Activated gamma-delta T cell treated with Interleukin-2 at 50 U/mL for 16 hours (primary cell): ENCODE measurements around the gene MRS2.
"Not testable (repeated sequence)": the region's sequence is repeated elsewhere in the genome, so short reads cannot be mapped to it uniquely, and the experiment has no call there.

Experiments used
- DNase-seq: peaks from one replicate; pipeline ENCODE4 v3.0.0-alpha.2; 2020

MRS2 gene, protein sequence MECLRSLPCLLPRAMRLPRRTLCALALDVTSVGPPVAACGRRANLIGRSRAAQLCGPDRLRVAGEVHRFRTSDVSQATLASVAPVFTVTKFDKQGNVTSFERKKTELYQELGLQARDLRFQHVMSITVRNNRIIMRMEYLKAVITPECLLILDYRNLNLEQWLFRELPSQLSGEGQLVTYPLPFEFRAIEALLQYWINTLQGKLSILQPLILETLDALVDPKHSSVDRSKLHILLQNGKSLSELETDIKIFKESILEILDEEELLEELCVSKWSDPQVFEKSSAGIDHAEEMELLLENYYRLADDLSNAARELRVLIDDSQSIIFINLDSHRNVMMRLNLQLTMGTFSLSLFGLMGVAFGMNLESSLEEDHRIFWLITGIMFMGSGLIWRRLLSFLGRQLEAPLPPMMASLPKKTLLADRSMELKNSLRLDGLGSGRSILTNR

GRCh38 chr6:24402697-24403500 lies at the start of gene MRS2:
Gene MRS2, plus strand, starts transcription at chr6:24402936. Its CDS starts 111 bp downstream, at chr6:24403047.
- peak; percentile 71 for DNase-seq

- no peak for DNase-seq
These were observed 48.9 kb upstream of the MRS2 start for GRCh38 chr6:24353861-24354260.

- no peak for DNase-seq
These were observed 47.3 kb upstream of the MRS2 start for GRCh38 chr6:24355393-24355792.

- DNase-seq, result no peak
These were observed 46.3 kb upstream of the MRS2 start for GRCh38 chr6:24356310-24356973.

GRCh38 chr6:24357336-24358218 lies 45.2 kb upstream of the MRS2 start, which contains the start of gene DCDC2:
Gene DCDC2, minus strand, starts transcription at chr6:24358059. Its CDS starts 309 bp downstream, at chr6:24357750.
- peak; percentile 27 for DNase-seq

GRCh38 chr6:24358219-24358821 lies 44.4 kb upstream of the MRS2 start:
- DNase-seq, result no peak

- DNase-seq, result peak; percentile 68
These were observed 42.9 kb upstream of the MRS2 start for GRCh38 chr6:24359640-24360454.

DNA sequence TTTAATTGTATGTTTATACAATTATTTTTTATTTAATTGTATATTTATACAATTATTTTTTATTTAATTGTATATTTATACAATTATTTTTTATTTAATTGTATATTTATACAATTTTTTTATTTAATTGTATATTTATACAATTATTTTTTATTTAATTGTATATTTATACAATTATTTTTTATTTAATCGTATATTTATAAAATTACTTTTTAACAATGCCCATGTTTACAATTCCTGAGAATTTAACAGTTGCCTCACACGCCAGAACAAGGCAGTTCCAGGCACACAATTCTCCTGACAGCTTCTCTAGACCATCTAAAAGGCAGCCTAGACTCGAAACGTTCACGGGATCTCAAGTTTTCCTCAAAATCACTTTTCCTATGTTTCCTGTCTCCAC lies 40.4 kb upstream of the MRS2 start:
- DNase-seq, result not testable (repeated sequence)

DNA sequence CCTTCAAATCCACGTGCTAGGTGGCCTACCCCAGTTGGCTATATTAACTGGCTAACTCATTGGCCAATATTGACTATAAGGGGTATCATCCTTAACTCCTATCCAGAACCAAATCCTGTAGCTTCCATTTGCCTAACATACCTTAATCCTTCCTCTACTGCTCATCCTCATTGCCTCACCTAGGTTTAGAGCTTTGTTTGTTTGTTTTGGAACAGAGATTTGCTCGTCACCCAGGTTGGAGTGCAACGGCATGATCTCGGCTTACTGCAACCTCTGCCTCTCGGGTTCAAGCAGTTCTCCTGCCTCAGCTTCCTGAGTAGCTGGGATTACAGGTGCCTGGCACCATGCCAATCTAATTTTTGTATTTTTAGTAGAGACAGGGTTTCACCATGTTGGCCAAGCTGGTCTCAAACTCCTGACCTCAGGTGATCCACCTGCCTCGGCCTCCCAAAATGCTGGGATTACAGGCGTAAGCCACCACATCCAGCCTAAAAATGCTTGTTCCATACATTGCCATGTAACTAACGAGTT lies 37.6 kb upstream of the MRS2 start:
- not testable (repeated sequence) for DNase-seq

DNA sequence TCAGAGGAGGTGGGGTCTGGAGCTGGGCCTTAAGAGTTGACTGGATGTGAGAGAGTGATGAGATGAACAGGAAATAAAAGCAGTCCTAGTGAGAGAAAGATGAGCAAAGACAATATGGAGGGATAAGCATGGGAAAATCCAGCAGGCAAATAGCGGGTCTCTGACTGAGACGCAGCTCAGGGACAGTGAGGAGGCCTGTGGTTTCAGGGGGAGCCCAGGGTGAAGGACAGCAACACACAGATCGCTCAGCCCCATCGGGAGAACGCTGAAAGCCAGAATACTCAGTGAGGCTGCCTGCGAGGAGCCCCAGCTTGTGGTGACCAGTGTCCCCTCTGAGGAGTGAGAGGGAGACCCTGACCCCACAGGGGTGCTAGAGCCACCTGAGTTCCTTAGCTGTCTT lies 28.1 kb upstream of the MRS2 start:
- DNase-seq, result no peak

GRCh38 chr6:24376871-24377270 lies 25.9 kb upstream of the MRS2 start:
- no peak for DNase-seq

DNA sequence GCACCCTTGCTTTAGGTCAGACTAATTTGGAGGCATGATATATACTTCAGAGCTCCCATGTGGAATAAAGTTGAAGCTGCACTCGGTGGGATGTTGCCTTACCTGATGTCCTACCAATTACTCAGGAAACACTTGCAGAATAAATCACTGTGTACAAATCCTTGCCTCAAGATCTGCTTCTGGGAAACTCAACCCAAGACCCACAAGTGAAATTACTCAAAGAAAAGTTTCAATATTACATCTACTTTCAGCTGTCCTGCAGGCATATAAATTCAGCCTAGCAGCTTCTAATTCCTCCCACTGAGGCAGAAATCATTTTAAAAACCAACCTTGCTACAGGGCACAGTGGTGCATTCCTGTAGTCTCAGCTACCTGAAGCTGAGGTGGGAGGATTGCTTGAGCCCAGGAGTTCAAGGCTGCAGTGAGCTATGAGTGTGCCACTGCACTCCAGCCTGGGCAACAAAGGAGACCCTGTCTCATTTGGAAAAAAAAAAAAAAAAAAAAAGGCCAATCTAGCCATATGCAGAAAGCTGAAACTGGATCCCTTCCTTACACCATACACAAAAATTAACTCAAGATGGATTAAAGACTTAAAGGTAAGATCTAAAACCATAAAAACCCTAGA lies 24.2 kb upstream of the MRS2 start:
- no peak for DNase-seq

DNA sequence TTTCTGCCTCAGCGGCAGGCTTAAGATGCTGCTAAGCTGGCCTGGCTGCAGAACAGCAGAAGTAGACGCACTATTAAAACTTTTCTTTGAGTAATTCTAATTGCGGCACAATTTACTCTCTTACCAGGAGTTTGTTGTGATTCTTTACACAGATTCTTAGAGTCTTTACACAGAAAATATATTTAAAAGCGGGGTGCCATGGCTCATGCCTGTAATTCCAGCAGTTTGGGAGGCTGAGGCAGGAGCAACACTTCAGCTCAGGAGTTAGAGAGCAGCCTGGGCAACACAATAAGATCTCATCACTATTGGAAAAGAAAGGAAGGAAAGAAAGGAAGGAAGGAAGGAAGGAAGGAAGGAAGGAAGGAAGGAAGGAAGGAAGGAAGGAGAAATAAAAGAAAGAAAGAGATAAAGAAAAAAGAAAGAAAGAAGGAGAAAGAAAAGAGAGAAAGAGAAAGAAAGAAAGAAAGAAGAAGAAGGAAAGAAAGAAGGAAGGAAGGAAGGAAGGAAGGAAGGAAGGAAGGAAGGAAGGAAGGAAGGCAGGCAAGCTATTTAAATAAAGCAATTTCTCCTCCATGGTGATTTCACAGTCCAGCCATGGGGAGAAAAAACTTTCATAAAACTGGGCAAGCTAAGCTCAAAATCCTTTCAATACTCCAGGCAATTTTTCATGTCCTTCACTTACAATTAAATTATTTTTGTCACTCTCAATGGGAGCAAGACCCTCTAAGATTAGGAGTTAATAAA lies 21.1 kb upstream of the MRS2 start:
- DNase-seq, result no peak

- no peak for DNase-seq
These were observed 20.6 kb upstream of the MRS2 start for GRCh38 chr6:24382220-24382540.

- DNase-seq, result not testable (repeated sequence)
These were observed 19.7 kb upstream of the MRS2 start for GRCh38 chr6:24382891-24383494.

GRCh38 chr6:24384369-24385130 lies 18.2 kb upstream of the MRS2 start:
- not testable (repeated sequence) for DNase-seq

- DNase-seq, result no peak
These were observed 17.0 kb upstream of the MRS2 start for GRCh38 chr6:24385536-24386269.

GRCh38 chr6:24387818-24388217 lies 14.9 kb upstream of the MRS2 start:
- DNase-seq, result no peak
